Natural killer cell (primary cell): ENCODE results near the gene TAGAP. TPM values are rescaled to one million over a fixed set of nuclear protein-coding genes. Genes with fewer than 3 reads are reported as not detected.
A peak's percentile ranks its signal among the peaks of the same experiment; 100 is the strongest.
"Not testable (repeated sequence)": the region's sequence is repeated elsewhere in the genome, so short reads cannot be mapped to it uniquely, and the experiment has no call there.

Experiments used
- ATAC-seq, 3 donors: fragments of 150-1000 bp in 2 of 3; fragments of 200-7000 bp in 1 of 3; cut with Tn5 transposase; 1 replicate in 1 of 3; 2 replicates in 2 of 3; pipeline ENCODE4 v1.10.0; 2021; ENCODE audit warnings: mild to moderate bottlenecking in 2 of 3, moderate library complexity in 2 of 3
- DNase-seq, 2 donors: peaks; one replicate each; pipeline versions ENCODE4 v3.0.0 to v3.0.0-alpha.2; 2013 to 2021; ENCODE audit warnings: mixed read lengths in 1 of 2
- H3K27ac ChIP-seq: one replicate; pipeline ENCODE4 v1.5.1; 2013; ENCODE audit warnings: mild to moderate bottlenecking, low read length
- H3K27me3 ChIP-seq: one replicate; pipeline ENCODE4 v1.6.1; 2013; ENCODE audit warnings: low read length; ENCODE audit not compliant: control insufficient read depth, insufficient read depth
- H3K36me3 ChIP-seq: one replicate; pipeline ENCODE4 v1.6.1; 2013; ENCODE audit warnings: low read length; ENCODE audit not compliant: control insufficient read depth, insufficient read depth
- H3K4me1 ChIP-seq: one replicate; pipeline ENCODE4 v1.6.1; 2013; ENCODE audit warnings: low read length; ENCODE audit not compliant: control insufficient read depth, insufficient read depth
- H3K4me3 ChIP-seq: one replicate; pipeline ENCODE4 v1.5.1; 2013; ENCODE audit warnings: low read length
- H3K9me3 ChIP-seq: one replicate; pipeline ENCODE4 v1.6.1; 2013; ENCODE audit warnings: low read length; ENCODE audit not compliant: control insufficient read depth, insufficient read depth
- H3K27ac Mint-ChIP-seq, 2 donors: one replicate each; pipeline ENCODE4 v1.8.0; 2022; ENCODE audit warnings: mild to moderate bottlenecking in 2 of 2, mixed read lengths in 2 of 2, moderate library complexity in 1 of 2
- H3K27me3 Mint-ChIP-seq, 2 donors: one replicate each; pipeline ENCODE4 v1.8.0; 2022; ENCODE audit warnings: low read depth in 2 of 2, mixed read lengths in 2 of 2
- H3K36me3 Mint-ChIP-seq: one replicate; pipeline ENCODE4 v1.8.0; 2022; ENCODE audit warnings: mixed read lengths
- H3K4me1 Mint-ChIP-seq, 2 donors: one replicate each; pipeline ENCODE4 v1.8.0; 2022; ENCODE audit warnings: mixed read lengths in 2 of 2
- H3K4me3 Mint-ChIP-seq: one replicate; pipeline ENCODE4 v1.8.0; 2022; ENCODE audit warnings: mild to moderate bottlenecking, moderate library complexity, mixed read lengths
- H3K9me3 Mint-ChIP-seq, 2 donors: one replicate each; pipeline ENCODE4 v1.8.0; 2022; ENCODE audit warnings: mixed read lengths in 2 of 2
- WGBS: methylation state at CpG from one replicate; pipeline ENCODE4 v1.1.7; 2013; ENCODE audit warnings: missing lambda C conversion rate; ENCODE audit not compliant: insufficient coverage; 5-methylcytosine and 5-hydroxymethylcytosine counted together
- intact Hi-C: fragments of 100-400 bp; cut with micrococcal nuclease; formaldehyde crosslinking; loops from one replicate; pipeline ENCODE4 v1.14.2; 2022
- total RNA-seq, 4 donors: library from RNA; stranded (reverse); fragments of 120-200 nt in 1 of 4; gene quantifications; one replicate each; pipeline versions ENCODE4 v1.2.3 to v1.2.4, GENCODE V29; 2013 to 2022
- TF ChIP-seq, protein P1 (sequence below): fragments of 200-600 bp; IDR thresholded peaks from one replicate; pipeline ENCODE4 v1.8.0; 2022; ENCODE audit warnings: antibody characterized with exemption

Gene TAGAP
- total RNA-seq, 3 donors from 2014 or later (not counting 1 experiment from before 2014, with no cell fraction given) = 139 to 291 (median 178) TPM

DNA sequence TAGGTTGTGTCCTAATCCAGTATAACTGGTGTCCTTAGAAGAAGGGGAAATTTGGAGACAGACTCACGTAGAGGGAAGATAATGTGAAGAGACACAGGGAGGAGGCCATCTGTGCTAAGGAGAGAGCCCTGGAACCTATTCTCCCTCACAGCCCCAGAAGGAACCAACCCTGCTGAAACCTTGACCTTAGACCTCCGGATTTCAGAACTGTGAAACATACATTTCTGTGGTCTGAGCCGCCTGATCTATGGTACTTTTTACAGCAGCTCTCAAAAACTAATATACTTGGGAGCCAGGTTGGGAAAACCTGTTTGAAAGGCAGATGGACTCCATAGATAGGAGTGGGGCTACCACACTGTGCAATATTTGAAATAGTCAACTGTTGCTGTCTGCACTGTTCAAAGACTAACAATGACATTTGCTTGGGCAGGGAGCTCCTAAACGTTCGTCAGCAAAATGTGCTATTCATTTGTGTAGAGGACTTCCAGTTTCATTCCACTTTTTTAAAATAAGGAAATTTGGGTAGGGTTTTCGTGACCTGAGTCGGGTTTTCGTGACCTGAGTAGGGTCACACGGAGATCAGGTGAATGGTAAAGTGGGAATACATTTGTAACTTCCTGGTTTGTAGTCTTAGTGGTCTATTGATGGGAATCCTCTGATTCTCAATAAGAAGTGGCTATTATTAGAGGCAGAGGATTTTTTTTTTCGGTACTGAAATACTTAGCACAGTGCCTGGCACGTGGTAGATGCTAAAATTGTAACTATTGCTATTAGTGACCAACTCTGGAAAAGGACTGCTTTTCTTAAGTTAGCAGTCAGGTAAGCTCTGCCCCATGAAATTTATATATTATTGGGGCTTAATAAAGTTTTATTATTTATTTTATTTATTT lies 11.4 kb downstream of the TAGAP start:
- Histone ChIP-seq H3K27ac (no peak overlapping the region), H3K4me3 (no peak overlapping the region), H3K27me3 (no peaks in the 10 kb centered on the region), H3K9me3 (no peaks in the 10 kb centered on the region), H3K36me3 (peaks cover 41% of the 10 kb centered on the region), H3K4me1 (peaks cover 33% of the 10 kb centered on the region)
- intact Hi-C loops = no loop called here
- H3K4me3 Mint-ChIP-seq = no peak overlapping the region
- H3K9me3 Mint-ChIP-seq = no peaks in the 10 kb centered on the region
- H3K36me3 Mint-ChIP-seq = peaks cover 20% of the 10 kb centered on the region
- H3K27ac Mint-ChIP-seq = peak overlapping the region; percentile 54 to 72
- H3K27me3 Mint-ChIP-seq = no peaks in the 10 kb centered on the region
- TF ChIP-seq, protein P1, sequence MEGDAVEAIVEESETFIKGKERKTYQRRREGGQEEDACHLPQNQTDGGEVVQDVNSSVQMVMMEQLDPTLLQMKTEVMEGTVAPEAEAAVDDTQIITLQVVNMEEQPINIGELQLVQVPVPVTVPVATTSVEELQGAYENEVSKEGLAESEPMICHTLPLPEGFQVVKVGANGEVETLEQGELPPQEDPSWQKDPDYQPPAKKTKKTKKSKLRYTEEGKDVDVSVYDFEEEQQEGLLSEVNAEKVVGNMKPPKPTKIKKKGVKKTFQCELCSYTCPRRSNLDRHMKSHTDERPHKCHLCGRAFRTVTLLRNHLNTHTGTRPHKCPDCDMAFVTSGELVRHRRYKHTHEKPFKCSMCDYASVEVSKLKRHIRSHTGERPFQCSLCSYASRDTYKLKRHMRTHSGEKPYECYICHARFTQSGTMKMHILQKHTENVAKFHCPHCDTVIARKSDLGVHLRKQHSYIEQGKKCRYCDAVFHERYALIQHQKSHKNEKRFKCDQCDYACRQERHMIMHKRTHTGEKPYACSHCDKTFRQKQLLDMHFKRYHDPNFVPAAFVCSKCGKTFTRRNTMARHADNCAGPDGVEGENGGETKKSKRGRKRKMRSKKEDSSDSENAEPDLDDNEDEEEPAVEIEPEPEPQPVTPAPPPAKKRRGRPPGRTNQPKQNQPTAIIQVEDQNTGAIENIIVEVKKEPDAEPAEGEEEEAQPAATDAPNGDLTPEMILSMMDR = no peak
- 80% methylated on average over 11 of the region's 11 CpGs for WGBS
- ATAC-seq (peak in 2 of 3 donors; percentile 16 to 33), DNase-seq (no peak)
- peaks cover 40 to 46% of the 10 kb centered on the region in 2 donors for H3K4me1 Mint-ChIP-seq

DNA sequence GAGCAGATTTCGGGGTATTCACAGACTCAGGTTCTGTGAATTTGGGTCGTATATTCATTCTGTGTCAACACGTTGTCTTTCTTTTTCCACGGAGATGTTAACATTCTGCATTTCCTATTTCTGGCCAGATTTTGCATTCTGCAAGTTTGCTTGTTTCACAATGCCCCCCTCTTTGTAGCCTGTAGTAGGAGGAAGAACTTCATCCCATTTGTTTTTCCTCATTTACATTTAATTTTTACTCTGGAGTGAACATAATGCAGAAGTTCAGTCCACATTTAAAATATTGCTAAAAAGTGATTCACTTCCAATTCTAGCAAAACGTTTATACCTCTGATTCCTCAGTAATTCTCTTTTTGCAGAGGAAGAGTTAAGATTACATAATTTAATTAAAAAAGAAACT lies 12.9 kb downstream of the TAGAP start:
- 80% methylated on average over 4 of the region's 5 CpGs for WGBS
- peaks cover 26% of the 10 kb centered on the region for H3K36me3 ChIP-seq
- H3K27ac Mint-ChIP-seq = peak overlapping the region in 1 of 2 donors; percentile 54

GRCh38 chr6:159030168-159030567 lies 14.6 kb downstream of the TAGAP start:
- no peak overlapping the region for H3K27ac Mint-ChIP-seq
- TF ChIP-seq, protein P1 = no peak
- Histone ChIP-seq H3K4me1 (peaks cover 3% of the 10 kb centered on the region), H3K36me3 (peaks cover 9% of the 10 kb centered on the region), H3K27me3 (no peaks in the 10 kb centered on the region), H3K4me3 (no peak overlapping the region), H3K9me3 (peaks cover 8% of the 10 kb centered on the region), H3K27ac (no peak overlapping the region)
- H3K36me3 Mint-ChIP-seq = peaks cover 15% of the 10 kb centered on the region
- ATAC-seq = no peak
- 100% methylated on average over 2 of the region's 2 CpGs for WGBS
- peaks cover 13 to 18% of the 10 kb centered on the region in 2 donors for H3K4me1 Mint-ChIP-seq
- H3K9me3 Mint-ChIP-seq = peaks cover 4 to 7% of the 10 kb centered on the region in 2 donors
- no peaks in the 10 kb centered on the region for H3K27me3 Mint-ChIP-seq
- intact Hi-C loops = no loop called here
- no peak for DNase-seq
- no peak overlapping the region for H3K4me3 Mint-ChIP-seq

More for the DNA sequence above, 12.9 kb downstream of the TAGAP start:
- Mint-ChIP-seq H3K9me3 (no peaks in the 10 kb centered on the region), H3K27me3 (no peaks in the 10 kb centered on the region), H3K4me1 (peaks cover 29 to 34% of the 10 kb centered on the region in 2 donors), H3K36me3 (peaks cover 11% of the 10 kb centered on the region), H3K4me3 (no peak overlapping the region)
- DNase-seq (no peak), ATAC-seq (no peak)
- TF ChIP-seq, protein P1 = no peak
- intact Hi-C loops = no loop called here
- Histone ChIP-seq H3K4me1 (peaks cover 18% of the 10 kb centered on the region), H3K27me3 (no peaks in the 10 kb centered on the region), H3K27ac (no peak overlapping the region), H3K4me3 (no peak overlapping the region), H3K9me3 (no peaks in the 10 kb centered on the region)

DNA sequence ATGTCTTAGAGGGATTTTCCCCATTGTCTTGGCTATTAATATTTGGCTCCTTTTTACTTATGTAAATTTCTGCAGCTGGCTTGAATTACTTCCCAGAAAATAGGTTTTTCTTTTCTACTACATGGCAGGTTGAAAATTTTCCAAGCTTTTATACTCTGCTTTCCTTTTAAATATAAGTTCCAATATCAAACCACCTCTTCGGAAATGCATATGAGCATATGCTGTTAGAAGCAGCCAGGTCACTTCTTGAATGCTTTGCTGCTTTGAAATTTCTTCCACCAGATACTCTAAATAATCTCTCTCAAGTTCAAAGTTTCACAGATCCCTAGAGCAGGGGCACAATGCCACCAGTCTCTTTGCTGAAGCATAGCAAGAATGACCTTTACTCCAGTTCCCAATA lies 19.6 kb downstream of the TAGAP start:
- intact Hi-C loops, H3K27ac ChIP-seq, H3K27me3 Mint-ChIP-seq, H3K9me3 Mint-ChIP-seq, H3K4me3 ChIP-seq, H3K36me3 ChIP-seq, ATAC-seq, DNase-seq, H3K27me3 ChIP-seq, H3K4me3 Mint-ChIP-seq, H3K4me1 ChIP-seq: not testable (repeated sequence)
- H3K9me3 ChIP-seq = peaks cover 18% of the 10 kb centered on the region
- Mint-ChIP-seq H3K36me3 (peaks cover 21% of the 10 kb centered on the region), H3K27ac (peak overlapping the region in 1 of 2 donors; percentile 78), H3K4me1 (peaks cover 13 to 14% of the 10 kb centered on the region in 2 donors)
- WGBS = 95% methylated on average over 1 of the region's 1 CpG
